Activated naive CD4-positive, alpha-beta T cell treated with anti-CD3 and anti-CD28 coated beads, Interleukin-2, amount 50 U/mL, for 72 hours (primary cell): Measurements from ENCODE around the gene SERPINA9. TPM values are rescaled to one million over a fixed set of nuclear protein-coding genes. Genes with fewer than 3 reads are reported as not detected.
"Not testable (repeated sequence)": the region's sequence is repeated elsewhere in the genome, so short reads cannot be mapped to it uniquely, and the experiment has no call there.

ENCODE experiments used
- ATAC-seq, 2 donors: fragments of 150-1000 bp; cut with Tn5 transposase; 2 replicates each; pipeline ENCODE4 v1.10.0; 2021; ENCODE audit warnings: mild to moderate bottlenecking in 2 of 2, moderate library complexity in 2 of 2
- DNase-seq, 2 donors: peaks; one replicate each; pipeline ENCODE4 v3.0.0; 2021 to 2022; ENCODE audit warnings: low spot score in 2 of 2
- H3K27ac Mint-ChIP-seq, 2 donors: one replicate each; pipeline ENCODE4 v1.8.0; 2022; ENCODE audit warnings: mild to moderate bottlenecking in 2 of 2, mixed read lengths in 2 of 2
- H3K36me3 Mint-ChIP-seq, 2 donors: one replicate each; pipeline ENCODE4 v1.8.0; 2022; ENCODE audit warnings: mixed read lengths in 2 of 2
- H3K9me3 Mint-ChIP-seq, 2 donors: one replicate each; pipeline ENCODE4 v1.8.0; 2022; ENCODE audit warnings: mixed read lengths in 2 of 2
- total RNA-seq, 2 donors: library from RNA; stranded (reverse); gene quantifications; one replicate each; pipeline ENCODE4 v1.2.3, GENCODE V29; 2022

SERPINA9 gene
- total RNA-seq: not detected

DNA sequence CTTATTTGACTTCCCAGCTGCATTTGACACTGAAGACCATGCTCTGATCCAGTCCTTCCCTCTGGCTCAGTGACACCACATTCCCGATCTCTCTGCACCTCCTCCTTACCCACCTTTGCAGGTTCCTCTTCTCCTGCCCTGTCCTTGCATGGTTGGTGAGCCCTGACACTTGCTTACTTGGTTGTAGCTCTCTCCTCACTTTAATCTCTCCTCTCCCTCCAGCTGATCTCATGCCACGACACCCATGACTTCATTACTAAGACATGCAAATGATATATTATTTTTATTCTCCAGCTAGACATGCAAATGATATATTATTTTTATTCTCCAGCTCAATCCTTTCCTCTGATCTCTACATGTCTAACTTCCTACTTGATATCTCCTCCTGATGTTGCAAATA is at the start of gene SERPINA9:
TSS of gene SERPINA9 (minus strand) at position 175 of the 400 bp plus-strand sequence. CDS start 6,357 bp downstream, outside the sequence.
- ATAC-seq (no peak), DNase-seq (no peak)
- H3K36me3 Mint-ChIP-seq: peaks cover 0 to 8% of the 10 kb centered on the region in 2 donors
- H3K27ac Mint-ChIP-seq: no peak within 1 kb of the TSS
- peaks cover 6 to 16% of the 10 kb centered on the region in 2 donors for H3K9me3 Mint-ChIP-seq

DNA sequence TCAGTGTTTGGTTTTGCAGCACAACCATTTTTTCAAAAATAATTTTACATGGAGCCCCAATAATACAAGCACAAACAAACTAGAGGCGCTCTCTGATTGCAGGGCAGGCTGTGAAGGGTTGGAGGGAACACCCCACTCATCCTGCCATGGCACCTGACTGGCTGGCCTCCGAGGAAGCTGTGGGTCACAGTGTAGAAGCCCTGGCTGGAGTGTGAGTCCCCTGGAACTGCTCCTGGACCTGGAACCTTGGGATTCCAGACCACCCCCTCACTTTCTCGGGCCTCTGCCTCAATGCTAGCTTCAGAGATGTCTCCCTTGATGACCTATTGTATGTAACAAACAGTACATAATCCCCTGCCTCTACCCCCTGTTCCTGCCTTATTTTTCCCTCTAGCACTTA is 48.1 kb upstream of the SERPINA9 start:
- ATAC-seq (no peak), DNase-seq (no peak)
- Mint-ChIP-seq H3K9me3 (peaks cover 10% of the 10 kb centered on the region in 2 donors), H3K36me3 (no peaks in the 10 kb centered on the region), H3K27ac (no peak overlapping the region)

GRCh38 chr14:94523265-94523664 is 47.3 kb upstream of the SERPINA9 start:
- no peak for ATAC-seq
- Mint-ChIP-seq H3K36me3 (no peaks in the 10 kb centered on the region), H3K9me3 (peaks cover 15% of the 10 kb centered on the region in 2 donors), H3K27ac (no peak overlapping the region)
- DNase-seq: no peak

DNA sequence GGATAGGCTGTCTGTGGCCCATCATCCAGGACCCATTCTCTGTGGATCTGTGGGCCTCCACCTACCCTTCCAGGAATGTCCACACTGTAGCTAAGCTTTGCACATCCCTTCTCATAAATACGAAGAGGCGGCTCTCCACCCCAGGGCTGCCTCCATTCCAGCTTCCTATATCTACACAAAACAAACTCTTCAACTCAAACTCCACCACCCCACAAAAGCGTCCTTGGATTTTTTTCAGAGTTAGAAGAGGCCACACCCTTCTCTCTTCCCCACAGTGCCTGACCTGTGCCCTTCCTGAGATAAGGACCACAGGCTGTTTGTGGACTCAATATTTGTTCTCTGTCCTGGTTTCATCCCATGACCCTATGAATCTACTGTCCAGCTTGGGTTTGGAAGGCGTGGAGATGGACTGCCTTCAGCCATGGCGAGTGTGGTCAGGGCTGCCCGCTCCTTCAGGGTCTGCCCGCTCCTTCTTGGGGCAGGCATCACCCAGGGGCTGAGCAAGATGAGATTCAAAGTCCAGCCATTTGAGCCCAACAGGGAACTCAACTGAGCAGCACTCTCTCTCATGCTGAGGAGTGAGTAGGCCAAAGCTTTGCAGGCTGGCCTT is 46.2 kb upstream of the SERPINA9 start:
- no peak overlapping the region for H3K27ac Mint-ChIP-seq
- no peak for ATAC-seq
- DNase-seq: no peak
- peaks cover 15% of the 10 kb centered on the region in 2 donors for H3K9me3 Mint-ChIP-seq
- no peaks in the 10 kb centered on the region for H3K36me3 Mint-ChIP-seq

DNA sequence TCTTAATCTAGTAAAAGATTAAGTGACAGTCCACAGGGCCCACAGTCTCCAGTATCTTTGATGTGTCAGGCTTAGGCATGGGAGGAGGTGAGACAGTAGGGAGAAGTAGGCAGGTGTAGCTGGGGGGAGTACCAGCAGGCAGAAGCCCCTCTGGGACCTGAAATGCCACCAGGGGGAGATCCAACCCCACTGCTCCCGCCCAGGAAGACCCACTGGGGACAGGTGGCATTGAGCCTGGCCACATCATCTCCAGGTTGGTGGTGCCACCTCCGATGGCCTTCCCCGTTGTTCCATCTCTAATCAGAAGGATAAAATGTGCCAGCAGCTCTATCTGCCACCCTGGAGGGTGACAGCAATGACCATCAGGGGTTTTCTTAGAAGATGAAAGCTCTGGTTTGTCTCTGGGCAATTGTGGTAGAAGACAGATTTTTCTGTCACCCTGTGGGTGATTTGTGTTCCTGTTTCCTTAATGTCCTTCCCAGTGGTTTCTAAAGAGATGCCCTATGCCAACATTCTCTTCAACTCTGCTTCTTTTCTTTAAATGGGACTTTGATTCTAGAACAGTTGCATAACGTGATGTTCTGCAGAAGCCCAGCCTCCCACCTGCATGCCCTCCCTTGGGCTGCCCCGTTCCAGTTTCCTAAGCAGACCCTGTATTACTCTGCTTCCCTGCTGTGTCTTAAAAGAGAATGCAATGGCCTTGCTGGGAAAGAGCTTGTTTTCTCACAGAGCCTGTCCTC is 45.5 kb upstream of the SERPINA9 start:
- no peaks in the 10 kb centered on the region for H3K36me3 Mint-ChIP-seq
- ATAC-seq: no peak
- H3K9me3 Mint-ChIP-seq: peaks cover 15% of the 10 kb centered on the region in 2 donors
- no peak for DNase-seq
- no peak overlapping the region for H3K27ac Mint-ChIP-seq

DNA sequence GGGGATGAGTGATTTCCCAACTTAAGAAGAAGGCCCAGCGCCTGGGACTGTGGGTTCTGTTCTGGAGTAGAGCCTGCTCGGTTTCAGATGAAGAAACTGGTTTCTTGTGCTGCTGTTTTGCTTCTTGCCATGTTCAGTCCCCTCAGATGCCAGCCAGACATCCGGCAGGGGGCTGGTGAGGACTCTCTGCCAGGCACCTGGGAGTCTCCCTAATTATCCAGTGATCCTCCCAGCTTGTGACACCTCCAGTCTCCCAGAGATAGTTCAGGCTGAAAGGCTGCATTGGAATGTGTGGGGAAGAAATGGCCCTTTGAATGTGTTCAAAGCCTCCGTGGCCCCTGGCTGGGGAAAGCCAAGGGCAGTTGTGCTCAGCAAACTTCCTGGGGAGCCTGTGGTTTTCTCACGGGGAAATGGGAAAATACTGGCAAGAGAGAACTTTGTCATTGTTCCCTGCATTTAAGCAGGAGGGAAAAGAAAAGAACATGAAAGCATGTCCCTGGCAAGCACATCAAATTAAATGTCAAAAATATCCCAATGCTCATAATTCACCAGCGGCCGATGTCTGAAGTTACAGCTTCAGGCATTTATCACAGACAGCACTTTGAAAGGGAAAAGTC is 41.8 kb upstream of the SERPINA9 start:
- DNase-seq (no peak), ATAC-seq (no peak)
- Mint-ChIP-seq H3K36me3 (no peaks in the 10 kb centered on the region), H3K27ac (no peak overlapping the region), H3K9me3 (peaks cover 15% of the 10 kb centered on the region in 2 donors)

GRCh38 chr14:94517248-94517640 is 41.2 kb upstream of the SERPINA9 start:
- Mint-ChIP-seq H3K27ac (no peak overlapping the region), H3K36me3 (no peaks in the 10 kb centered on the region), H3K9me3 (peaks cover 15% of the 10 kb centered on the region in 2 donors)
- DNase-seq: no peak
- no peak for ATAC-seq

DNA sequence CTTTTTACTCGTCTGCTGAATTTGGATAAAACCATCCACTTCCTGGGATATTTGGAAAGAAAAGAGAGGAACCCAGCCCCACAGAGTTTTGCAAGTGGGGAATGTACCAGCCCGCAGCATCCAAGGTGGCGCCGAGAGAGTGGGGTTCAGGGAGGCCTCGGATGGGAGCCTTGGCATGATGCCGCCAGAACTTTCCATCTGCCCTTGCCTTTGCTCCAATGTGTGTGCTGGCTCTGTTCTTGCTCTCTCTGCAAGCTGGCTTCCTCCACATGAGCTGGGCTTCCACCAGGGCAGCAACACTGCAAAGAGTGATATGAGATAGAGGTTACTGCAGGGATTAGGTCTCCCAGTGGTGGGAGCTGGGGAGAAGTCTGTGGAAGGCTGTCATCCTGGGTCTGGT is 39.9 kb upstream of the SERPINA9 start:
- Mint-ChIP-seq H3K36me3 (no peaks in the 10 kb centered on the region), H3K27ac (no peak overlapping the region), H3K9me3 (peaks cover 15% of the 10 kb centered on the region in 2 donors)
- DNase-seq (no peak), ATAC-seq (no peak)

DNA sequence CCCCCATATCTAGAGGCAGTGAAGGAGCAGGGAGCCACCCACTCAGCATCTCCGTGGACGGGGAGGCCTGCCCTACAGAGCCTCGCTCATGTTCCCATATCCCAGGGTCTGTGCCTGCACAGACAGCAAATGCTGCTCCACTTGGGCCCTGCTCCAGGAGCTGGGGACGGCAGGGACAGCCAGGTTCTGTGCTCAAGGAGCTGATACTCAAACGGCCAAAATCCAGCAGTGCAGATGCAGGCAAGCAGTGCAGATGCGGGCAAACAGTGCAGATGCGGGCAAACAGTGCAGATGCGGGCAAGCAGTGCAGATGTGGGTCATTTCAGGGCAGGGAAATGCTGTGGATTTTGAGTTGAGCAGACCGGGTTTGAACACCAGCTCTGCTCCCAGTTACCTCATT is 39.4 kb upstream of the SERPINA9 start:
- DNase-seq: no peak
- Mint-ChIP-seq H3K27ac (no peak overlapping the region), H3K9me3 (peaks cover 15% of the 10 kb centered on the region in 2 donors), H3K36me3 (no peaks in the 10 kb centered on the region)
- ATAC-seq: no peak

- no peak overlapping the region for H3K27ac Mint-ChIP-seq
- ATAC-seq: no peak
- DNase-seq: no peak
- H3K36me3 Mint-ChIP-seq: no peaks in the 10 kb centered on the region
- peaks cover 7 to 8% of the 10 kb centered on the region in 2 donors for H3K9me3 Mint-ChIP-seq
These were observed 38.4 kb upstream of the SERPINA9 start for GRCh38 chr14:94514351-94514750.

DNA sequence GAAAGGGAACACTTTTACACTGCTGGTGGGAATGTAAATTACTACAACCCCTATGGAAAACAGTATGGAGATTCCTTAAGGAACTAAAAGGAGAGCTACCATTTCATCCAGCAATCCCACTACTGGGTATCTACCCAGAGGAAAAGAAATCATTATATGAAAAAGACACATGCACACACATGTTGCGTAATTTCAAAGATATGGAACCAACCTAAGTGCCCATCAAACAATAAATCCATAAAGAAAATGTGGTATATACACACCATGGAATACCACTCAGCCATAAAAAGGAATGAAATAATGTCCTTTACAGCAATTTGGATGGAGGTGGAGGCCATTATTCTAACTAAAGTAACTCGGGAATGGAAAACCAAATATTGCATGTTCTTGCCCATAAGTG is 34.5 kb upstream of the SERPINA9 start:
- not testable (repeated sequence) for H3K9me3 Mint-ChIP-seq, H3K36me3 Mint-ChIP-seq, DNase-seq, H3K27ac Mint-ChIP-seq, ATAC-seq

DNA sequence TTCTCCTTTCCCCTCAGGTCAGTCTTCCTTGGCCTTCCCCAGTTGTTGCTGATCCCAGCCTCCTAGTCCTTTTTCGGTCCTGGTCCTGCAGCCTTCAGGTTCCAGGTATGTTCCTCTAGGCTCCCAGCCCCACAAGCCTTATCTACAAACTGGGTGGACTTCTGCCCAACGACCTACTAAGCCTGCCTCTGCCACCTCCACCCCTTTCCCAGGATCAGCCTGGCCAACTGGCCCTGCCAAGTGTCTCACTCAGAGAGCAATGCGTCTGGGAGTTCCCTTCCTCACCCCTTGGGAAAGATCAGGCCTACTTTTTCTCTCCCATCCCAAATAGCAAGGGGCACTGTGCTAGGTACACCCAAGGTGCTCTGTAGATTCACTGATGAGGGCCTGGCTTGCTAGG is 33.4 kb upstream of the SERPINA9 start, which contains the start of gene SERPINA12:
TSS of gene SERPINA12 (minus strand) at position 114 of the 400 bp plus-strand sequence. CDS start 11,072 bp downstream, outside the sequence.
- Mint-ChIP-seq H3K9me3 (no peaks in the 10 kb centered on the region), H3K27ac (peak within 1 kb of the TSS in 1 of 2 donors; percentile 14), H3K36me3 (no peaks in the 10 kb centered on the region)
- DNase-seq (no peak), ATAC-seq (no peak)

DNA sequence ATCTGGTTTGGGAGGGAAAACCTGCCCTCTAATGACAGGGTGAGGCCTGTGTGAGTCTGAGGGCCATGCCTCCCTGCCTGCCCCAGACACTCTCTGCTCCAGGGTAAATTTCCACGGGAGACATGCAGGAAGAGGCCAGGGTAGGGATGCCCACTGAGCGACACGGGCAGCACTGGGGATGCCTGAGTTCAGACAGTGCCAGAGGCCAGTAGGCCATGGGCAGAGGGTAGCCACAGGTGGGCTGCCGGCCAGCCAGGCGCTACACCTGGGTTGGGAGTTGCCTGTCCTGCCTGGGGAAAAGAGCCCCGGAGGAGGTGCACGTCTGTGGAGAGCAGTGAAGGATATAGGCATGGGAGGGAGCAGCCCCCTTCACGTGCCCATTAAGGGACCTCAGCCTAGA is 29.6 kb upstream of the SERPINA9 start:
- DNase-seq (no peak), ATAC-seq (no peak)
- no peak overlapping the region for H3K27ac Mint-ChIP-seq
- H3K36me3 Mint-ChIP-seq: no peaks in the 10 kb centered on the region
- no peaks in the 10 kb centered on the region for H3K9me3 Mint-ChIP-seq

- no peak for DNase-seq
- H3K27ac Mint-ChIP-seq: no peak overlapping the region
- H3K9me3 Mint-ChIP-seq: no peaks in the 10 kb centered on the region
- H3K36me3 Mint-ChIP-seq: no peaks in the 10 kb centered on the region
- no peak for ATAC-seq
These were observed 29.2 kb upstream of the SERPINA9 start for GRCh38 chr14:94505206-94505605.

- Mint-ChIP-seq H3K36me3 (no peaks in the 10 kb centered on the region), H3K9me3 (no peaks in the 10 kb centered on the region), H3K27ac (no peak overlapping the region)
- DNase-seq (no peak), ATAC-seq (no peak)
These were observed 25.9 kb upstream of the SERPINA9 start for GRCh38 chr14:94501588-94502516.

GRCh38 chr14:94500264-94500663 is 24.3 kb upstream of the SERPINA9 start:
- DNase-seq (no peak), ATAC-seq (no peak)
- no peaks in the 10 kb centered on the region for H3K36me3 Mint-ChIP-seq
- H3K27ac Mint-ChIP-seq: no peak overlapping the region
- H3K9me3 Mint-ChIP-seq: no peaks in the 10 kb centered on the region

- no peaks in the 10 kb centered on the region for H3K9me3 Mint-ChIP-seq
- no peaks in the 10 kb centered on the region for H3K36me3 Mint-ChIP-seq
- ATAC-seq (no peak), DNase-seq (no peak)
- H3K27ac Mint-ChIP-seq: no peak overlapping the region
These were observed 23.7 kb upstream of the SERPINA9 start for GRCh38 chr14:94499673-94500072.
